GM12873 (cell line): ENCODE data around the gene ZNF212.

Source experiments
- CTCF ChIP-seq: IDR thresholded peaks from 2 replicates; pipeline ENCODE4 v1.5.1; 2012; ENCODE audit warnings: low read depth, mild to moderate bottlenecking, moderate library complexity, low read length, control low read depth; ENCODE audit not compliant: insufficient read depth; ENCODE audit errors: missing control alignments

The ZNF212 gene

GRCh38 chr7:149210551-149210950 lies 28.9 kb upstream of the ZNF212 start:
- TF ChIP-seq CTCF = no peak

- TF ChIP-seq CTCF = no peak
Measured at GRCh38 chr7:149214020-149214720, 25.3 kb upstream of the ZNF212 start.

- no peak for TF ChIP-seq CTCF
Measured at GRCh38 chr7:149216402-149216801, 23.0 kb upstream of the ZNF212 start.

- TF ChIP-seq CTCF = no peak
Measured at GRCh38 chr7:149217570-149217969, 21.9 kb upstream of the ZNF212 start.

- TF ChIP-seq CTCF = no peak
Measured at GRCh38 chr7:149218469-149219420, 20.7 kb upstream of the ZNF212 start.

- no peak for TF ChIP-seq CTCF
Measured at GRCh38 chr7:149220534-149220933, 18.9 kb upstream of the ZNF212 start.

GRCh38 chr7:149223176-149223575 lies 16.3 kb upstream of the ZNF212 start:
- no peak for TF ChIP-seq CTCF
